ENCODE measurements around the gene UBE2E2. TPM values are rescaled to one million over a fixed set of nuclear protein-coding genes. Genes with fewer than 3 reads are reported as not detected.

UBE2E2 gene
- total RNA-seq, 2 donors from 2014 or later = 5.0 to 7.6 TPM

DNA sequence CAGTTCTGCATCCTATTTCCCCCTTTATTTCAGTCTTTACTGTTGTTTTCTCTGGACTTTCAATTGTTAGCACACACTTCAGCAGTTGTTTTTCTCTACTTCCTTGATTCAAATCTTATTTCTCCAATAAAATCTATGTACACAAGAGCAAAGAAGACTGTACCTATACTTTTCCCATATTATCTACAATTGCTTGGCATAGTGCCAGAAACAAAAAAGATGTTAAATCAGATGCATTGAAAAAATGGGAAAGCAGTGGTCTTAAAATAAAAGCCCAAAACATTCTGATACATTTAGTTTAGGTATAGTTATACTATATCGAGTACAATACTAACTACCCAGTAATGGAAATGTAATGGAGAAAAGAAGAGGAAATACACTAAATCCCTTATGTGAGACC is 265.1 kb downstream of the UBE2E2 start:
- DNase-seq (no peak), ATAC-seq (no peak)
- Mint-ChIP-seq H3K27ac (no peak overlapping the region), H3K4me3 (no peak overlapping the region), H3K36me3 (ENCODE audit: low read depth) (no peaks in the 10 kb centered on the region), H3K27me3 (no peaks in the 10 kb centered on the region), H3K4me1 (no peaks in the 10 kb centered on the region)
- no peaks in the 10 kb centered on the region for H3K9me3 ChIP-seq (ENCODE audit: control insufficient read depth, low read length, poor library complexity, severe bottlenecking)

GRCh38 chr3:23474580-23475357 is 271.6 kb downstream of the UBE2E2 start:
- DNase-seq (no peak), ATAC-seq (no peak)
- Mint-ChIP-seq H3K27me3 (no peaks in the 10 kb centered on the region), H3K4me3 (no peak overlapping the region), H3K27ac (no peak overlapping the region), H3K36me3 (ENCODE audit: low read depth) (no peaks in the 10 kb centered on the region), H3K4me1 (peaks cover 6% of the 10 kb centered on the region)
- no peaks in the 10 kb centered on the region for H3K9me3 ChIP-seq (ENCODE audit: control insufficient read depth, low read length, poor library complexity, severe bottlenecking)

- no peak for ATAC-seq
- H3K27ac Mint-ChIP-seq = no peak overlapping the region
These were observed 272.3 kb downstream of the UBE2E2 start for GRCh38 chr3:23475446-23475845.

GRCh38 chr3:23479026-23479425 is 275.9 kb downstream of the UBE2E2 start:
- Mint-ChIP-seq H3K36me3 (ENCODE audit: low read depth) (no peaks in the 10 kb centered on the region), H3K27me3 (no peaks in the 10 kb centered on the region), H3K4me1 (peaks cover 6% of the 10 kb centered on the region), H3K4me3 (no peak overlapping the region), H3K27ac (no peak overlapping the region)
- DNase-seq = no peak
- no peaks in the 10 kb centered on the region for H3K9me3 ChIP-seq (ENCODE audit: control insufficient read depth, low read length, poor library complexity, severe bottlenecking)
- no peak for ATAC-seq

More at GRCh38 chr3:23475446-23475845, 272.3 kb downstream of the UBE2E2 start:
- no peak overlapping the region for H3K4me3 Mint-ChIP-seq
- H3K27me3 Mint-ChIP-seq = no peaks in the 10 kb centered on the region
- H3K36me3 Mint-ChIP-seq (ENCODE audit: low read depth) = no peaks in the 10 kb centered on the region
- H3K9me3 ChIP-seq (ENCODE audit: control insufficient read depth, low read length, poor library complexity, severe bottlenecking) = no peaks in the 10 kb centered on the region
- peaks cover 6% of the 10 kb centered on the region for H3K4me1 Mint-ChIP-seq
- DNase-seq = no peak

GRCh38 chr3:23479615-23480328 is 276.6 kb downstream of the UBE2E2 start:
- no peak for DNase-seq
- Mint-ChIP-seq H3K36me3 (ENCODE audit: low read depth) (no peaks in the 10 kb centered on the region), H3K27ac (no peak overlapping the region), H3K4me1 (peaks cover 3% of the 10 kb centered on the region), H3K27me3 (no peaks in the 10 kb centered on the region), H3K4me3 (no peak overlapping the region)
- H3K9me3 ChIP-seq (ENCODE audit: control insufficient read depth, low read length, poor library complexity, severe bottlenecking) = no peaks in the 10 kb centered on the region
- ATAC-seq = no peak

GRCh38 chr3:23480329-23480714 is 277.2 kb downstream of the UBE2E2 start:
- DNase-seq (no peak), ATAC-seq (no peak)
- Mint-ChIP-seq H3K4me3 (no peak overlapping the region), H3K27ac (no peak overlapping the region), H3K27me3 (no peaks in the 10 kb centered on the region), H3K36me3 (ENCODE audit: low read depth) (no peaks in the 10 kb centered on the region), H3K4me1 (no peaks in the 10 kb centered on the region)
- no peaks in the 10 kb centered on the region for H3K9me3 ChIP-seq (ENCODE audit: control insufficient read depth, low read length, poor library complexity, severe bottlenecking)

DNA sequence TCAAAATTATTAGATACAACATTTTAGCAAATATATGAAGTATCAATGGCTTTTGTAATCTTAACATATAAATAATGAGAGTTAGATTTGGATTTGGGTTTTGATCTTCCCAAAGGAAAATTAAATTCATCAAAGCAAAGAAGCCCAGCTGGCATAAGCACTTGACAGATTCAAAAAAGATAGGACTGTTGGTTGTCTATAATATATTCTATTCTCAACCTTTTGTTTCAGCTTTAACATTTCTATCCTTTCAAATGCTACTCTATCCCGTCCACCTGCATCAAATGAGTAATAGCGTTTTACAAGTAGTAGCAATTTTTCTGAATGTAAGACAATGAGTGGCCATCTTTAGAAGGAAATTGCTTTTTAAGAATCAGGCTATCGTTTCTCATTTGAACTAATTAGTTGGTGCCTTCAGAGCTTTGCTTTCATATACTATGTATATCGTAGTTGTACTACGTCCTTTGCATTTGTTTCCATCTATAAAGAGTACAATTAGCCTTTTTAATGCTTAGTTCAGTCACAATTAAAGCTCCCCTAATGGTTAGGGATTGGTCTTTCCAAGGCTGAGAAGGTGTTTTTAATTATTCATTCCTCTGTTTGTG is 278.0 kb downstream of the UBE2E2 start:
- DNase-seq = no peak
- Mint-ChIP-seq H3K27ac (no peak overlapping the region), H3K27me3 (no peaks in the 10 kb centered on the region), H3K36me3 (ENCODE audit: low read depth) (no peaks in the 10 kb centered on the region), H3K4me1 (no peaks in the 10 kb centered on the region), H3K4me3 (no peak overlapping the region)
- ATAC-seq = no peak
- H3K9me3 ChIP-seq (ENCODE audit: control insufficient read depth, low read length, poor library complexity, severe bottlenecking) = no peaks in the 10 kb centered on the region

- H3K27me3 Mint-ChIP-seq = no peaks in the 10 kb centered on the region
- ATAC-seq (no peak), DNase-seq (no peak)
- no peaks in the 10 kb centered on the region for H3K4me1 Mint-ChIP-seq
- H3K9me3 ChIP-seq (ENCODE audit: control insufficient read depth, low read length, poor library complexity, severe bottlenecking) = no peaks in the 10 kb centered on the region
- no peaks in the 10 kb centered on the region for H3K36me3 Mint-ChIP-seq (ENCODE audit: low read depth)
- H3K4me3 Mint-ChIP-seq = no peak overlapping the region
- H3K27ac Mint-ChIP-seq = no peak overlapping the region
These were observed 278.6 kb downstream of the UBE2E2 start for GRCh38 chr3:23481616-23482278.

DNA sequence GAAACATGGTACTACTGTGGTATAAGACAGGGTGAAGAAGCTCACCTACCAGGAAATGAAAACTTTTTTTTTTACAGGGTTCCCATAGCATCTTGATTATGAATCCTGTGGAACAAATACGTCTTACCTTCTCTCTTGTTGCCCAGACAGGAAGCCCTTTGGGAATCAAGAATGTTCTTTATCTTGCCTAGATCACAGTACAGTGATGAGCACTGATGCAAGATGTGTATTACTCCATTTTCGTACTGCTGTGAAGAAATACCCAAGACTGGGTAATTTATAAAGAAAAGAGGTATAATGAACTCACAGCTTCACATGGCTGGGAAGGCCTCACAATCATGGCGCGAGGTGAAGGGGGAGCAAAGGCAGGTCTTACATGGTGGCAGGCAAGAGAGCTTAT is 281.3 kb downstream of the UBE2E2 start:
- DNase-seq (no peak), ATAC-seq (no peak)
- no peak overlapping the region for H3K27ac Mint-ChIP-seq
- no peaks in the 10 kb centered on the region for H3K9me3 ChIP-seq (ENCODE audit: control insufficient read depth, low read length, poor library complexity, severe bottlenecking)
- H3K4me3 Mint-ChIP-seq = no peak overlapping the region
- H3K27me3 Mint-ChIP-seq = no peaks in the 10 kb centered on the region
- H3K4me1 Mint-ChIP-seq = no peaks in the 10 kb centered on the region
- H3K36me3 Mint-ChIP-seq (ENCODE audit: low read depth) = no peaks in the 10 kb centered on the region

DNA sequence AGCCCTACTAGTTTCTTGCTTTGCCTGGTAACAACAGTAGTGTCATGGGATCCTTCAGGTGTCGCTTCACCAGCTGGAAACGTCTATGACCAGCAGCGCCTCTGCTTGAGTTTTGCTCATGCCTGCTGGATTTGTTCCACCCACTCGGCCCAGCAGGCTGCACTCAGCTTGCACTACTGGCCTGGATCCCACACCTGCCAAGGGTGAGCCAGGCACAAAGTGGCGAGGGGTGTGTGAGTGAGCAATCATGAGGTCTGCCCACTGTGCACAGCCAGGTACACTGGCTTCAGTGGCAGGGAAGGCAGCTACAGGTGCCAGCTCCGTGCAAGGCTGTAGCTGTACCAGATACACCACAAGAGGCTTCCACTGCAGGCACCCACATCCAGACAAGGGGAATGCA is 282.8 kb downstream of the UBE2E2 start:
- ATAC-seq (no peak), DNase-seq (no peak)
- Mint-ChIP-seq H3K27ac (no peak overlapping the region), H3K4me1 (no peaks in the 10 kb centered on the region), H3K4me3 (no peak overlapping the region), H3K27me3 (no peaks in the 10 kb centered on the region), H3K36me3 (ENCODE audit: low read depth) (no peaks in the 10 kb centered on the region)
- no peaks in the 10 kb centered on the region for H3K9me3 ChIP-seq (ENCODE audit: control insufficient read depth, low read length, poor library complexity, severe bottlenecking)

DNA sequence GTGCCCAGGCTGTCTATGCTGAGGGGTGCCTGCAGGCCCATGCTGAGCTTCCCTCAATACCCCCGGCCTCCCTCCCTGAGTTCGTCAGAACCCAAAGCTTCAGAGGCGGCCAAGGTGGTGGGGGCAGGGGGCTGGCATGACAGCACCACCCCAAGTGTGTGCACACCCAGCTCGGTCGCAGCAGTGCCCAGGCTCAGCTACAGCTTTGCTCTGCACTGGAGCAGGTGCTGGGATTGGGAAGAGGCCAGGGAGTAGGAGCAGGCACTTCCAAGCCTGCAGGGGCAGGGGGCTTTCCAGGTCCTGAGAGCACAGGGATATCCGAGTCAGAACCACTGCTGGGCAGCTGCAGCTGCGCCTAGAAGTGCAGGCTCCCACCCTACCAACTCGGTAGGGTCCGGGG is 283.9 kb downstream of the UBE2E2 start:
- Mint-ChIP-seq H3K27me3 (no peaks in the 10 kb centered on the region), H3K36me3 (ENCODE audit: low read depth) (no peaks in the 10 kb centered on the region), H3K27ac (no peak overlapping the region), H3K4me3 (no peak overlapping the region), H3K4me1 (no peaks in the 10 kb centered on the region)
- H3K9me3 ChIP-seq (ENCODE audit: control insufficient read depth, low read length, poor library complexity, severe bottlenecking) = no peaks in the 10 kb centered on the region
- ATAC-seq = no peak
- no peak for DNase-seq

GRCh38 chr3:23488618-23489017 is 285.5 kb downstream of the UBE2E2 start:
- no peak for DNase-seq
- H3K9me3 ChIP-seq (ENCODE audit: control insufficient read depth, low read length, poor library complexity, severe bottlenecking) = no peaks in the 10 kb centered on the region
- no peak for ATAC-seq
- H3K27ac Mint-ChIP-seq = no peak overlapping the region
- no peaks in the 10 kb centered on the region for H3K27me3 Mint-ChIP-seq
- no peaks in the 10 kb centered on the region for H3K36me3 Mint-ChIP-seq (ENCODE audit: low read depth)
- H3K4me3 Mint-ChIP-seq = no peak overlapping the region
- H3K4me1 Mint-ChIP-seq = no peaks in the 10 kb centered on the region
